H1 (cell line): ENCODE results near the gene C7orf25. TPM values are rescaled to one million over a fixed set of nuclear protein-coding genes. Genes with fewer than 3 reads are reported as not detected.

ENCODE experiments used
- CTCF ChIA-PET: fragments of 300-600 bp; sonication (Branson Sonifier 250); formaldehyde crosslinking; loops from one replicate; lab custom pipeline; 2021; ENCODE audit not compliant: partially characterized antibody; lab: Charles Lee
- POLR2A ChIA-PET: fragments of 300-600 bp; sonication (Branson Sonifier 250); formaldehyde crosslinking; loops from one replicate; lab custom pipeline; 2021; ENCODE audit warnings: inconsistent platforms; ENCODE audit not compliant: partially characterized antibody; lab: Charles Lee
- DNase-seq, 2 experiments: peaks; one replicate each; pipeline versions ENCODE4 v3.0.0 to v3.0.0-alpha.2; 2010 to 2022; ENCODE audit warnings: low spot score in 2 of 2, low read depth in 1 of 2, mixed read lengths in 1 of 2
- FAIRE-seq: peaks from 2 replicates; lab custom pipeline; 2011; peaks lifted over from hg19 to GRCh38; lab: Jason Lieb, UNC
- H2AFZ ChIP-seq: 2 replicates; pipeline ENCODE4 v1.8.1; 2012; ENCODE audit warnings: low read length, inconsistent platforms
- H2AK5ac ChIP-seq: 2 replicates; pipeline ENCODE4 v1.6.1; 2013; ENCODE audit warnings: low read depth, low read length
- H2BK120ac ChIP-seq: replicated peaks from 2 replicates; pipeline ENCODE3; 2013; ENCODE audit warnings: low read depth, low read length, inconsistent platforms
- H2BK12ac ChIP-seq: 2 replicates; pipeline ENCODE4 v1.6.1; 2013; ENCODE audit warnings: low read depth, low read length
- H2BK15ac ChIP-seq: 2 replicates; pipeline ENCODE4 v1.6.1; 2013; ENCODE audit warnings: low read length
- H2BK20ac ChIP-seq: 2 replicates; pipeline ENCODE4 v1.6.1; 2013; ENCODE audit warnings: low read length
- H2BK5ac ChIP-seq: 2 replicates; pipeline ENCODE4 v1.6.1; 2013; ENCODE audit warnings: low read depth, low read length
- H3K14ac ChIP-seq: 2 replicates; pipeline ENCODE4 v1.6.1; 2013; ENCODE audit warnings: inconsistent platforms; ENCODE audit not compliant: insufficient read length
- H3K18ac ChIP-seq: 2 replicates; pipeline ENCODE4 v1.6.1; 2013; ENCODE audit warnings: low read length; ENCODE audit errors: extremely low read depth
- H3K23ac ChIP-seq: 2 replicates; pipeline ENCODE4 v1.6.1; 2013; ENCODE audit warnings: inconsistent platforms; ENCODE audit not compliant: insufficient read length
- H3K23me2 ChIP-seq: 2 replicates; pipeline ENCODE4 v1.6.1; 2013; ENCODE audit warnings: low read depth, low read length
- H3K27ac ChIP-seq: 2 replicates; pipeline ENCODE4 v1.6.1; 2011; ENCODE audit warnings: low read depth, low read length, inconsistent platforms
- H3K27me3 ChIP-seq, 4 experiments: replicated peaks in 1 of 4; 1 replicate in 1 of 4; 2 replicates in 3 of 4; pipeline versions ENCODE4 v1.6.1 to v1.8.1; 2011 to 2013; ENCODE audit warnings: low read length in 3 of 4, mild to moderate bottlenecking in 3 of 4, inconsistent platforms in 2 of 4, mixed read lengths in 2 of 4, moderate library complexity in 1 of 4; ENCODE audit not compliant: control insufficient read depth in 3 of 4, insufficient read depth in 3 of 4; ENCODE audit errors: extremely low read depth in 1 of 4
- H3K36me3 ChIP-seq, 4 experiments: 2 replicates each; pipeline versions ENCODE4 v1.6.1 to v1.8.1; 2011 to 2013; ENCODE audit warnings: mild to moderate bottlenecking in 4 of 4, low read length in 3 of 4, moderate library complexity in 2 of 4, control low read depth in 1 of 4, inconsistent platforms in 1 of 4; ENCODE audit not compliant: insufficient read depth in 4 of 4, control insufficient read depth in 2 of 4
- H3K4ac ChIP-seq: replicated peaks from 2 replicates; pipeline ENCODE3; 2013; ENCODE audit warnings: low read length, low read depth, mixed read lengths, inconsistent platforms; ENCODE audit not compliant: insufficient read length
- H3K4me1 ChIP-seq, 4 experiments: replicated peaks in 1 of 4; 1 replicate in 1 of 4; 2 replicates in 3 of 4; pipeline versions ENCODE4 v1.6.1 to v1.8.1; 2011 to 2013; ENCODE audit warnings: low read length in 3 of 4, inconsistent platforms in 2 of 4, mixed read lengths in 1 of 4; ENCODE audit not compliant: insufficient read depth in 4 of 4, control insufficient read depth in 3 of 4
- H3K4me2 ChIP-seq, 2 experiments: 2 replicates each; pipeline versions ENCODE4 v1.6.1 to v1.8.1; 2011 to 2013; ENCODE audit warnings: low read depth in 2 of 2, low read length in 2 of 2, control low read depth in 1 of 2, inconsistent platforms in 1 of 2, mild to moderate bottlenecking in 1 of 2; ENCODE audit not compliant: insufficient read depth in 1 of 2
- H3K4me3 ChIP-seq, 4 experiments: fragments of 200-600, 300-600 bp in 1 of 4; sonication (generic), shearing (Covaris generic), sonication (Bioruptor Twin) in 1 of 4; 2 replicates each; pipeline versions ENCODE4 v1.5.1 to v1.8.1; 2011 to 2016; ENCODE audit warnings: low read length in 4 of 4, low read depth in 3 of 4, control low read depth in 2 of 4, inconsistent platforms in 2 of 4, mild to moderate bottlenecking in 2 of 4, mixed read lengths in 1 of 4, moderate library complexity in 1 of 4; ENCODE audit not compliant: insufficient read depth in 2 of 4; ENCODE audit errors: extremely low read depth in 1 of 4
- H3K56ac ChIP-seq: replicated peaks from 2 replicates; pipeline ENCODE3; 2013; ENCODE audit warnings: low read depth, mild to moderate bottlenecking, mixed read lengths, low read length, inconsistent platforms; ENCODE audit not compliant: insufficient read length
- H3K79me1 ChIP-seq: 2 replicates; pipeline ENCODE4 v1.6.1; 2013; ENCODE audit warnings: low read depth, low read length, control low read depth
- H3K79me2 ChIP-seq, 2 experiments: 2 replicates each; pipeline versions ENCODE4 v1.6.1 to v1.8.1; 2012 to 2013; ENCODE audit warnings: low read length in 2 of 2, mild to moderate bottlenecking in 2 of 2, inconsistent platforms in 1 of 2; ENCODE audit not compliant: insufficient read depth in 2 of 2, control insufficient read depth in 1 of 2
- H3K9ac ChIP-seq, 4 experiments: replicated peaks in 1 of 4; 1 replicate in 1 of 4; 2 replicates in 3 of 4; pipeline versions ENCODE4 v1.6.1 to v1.8.1; 2011 to 2013; ENCODE audit warnings: low read depth in 3 of 4, low read length in 3 of 4, control low read depth in 2 of 4, mild to moderate bottlenecking in 2 of 4, moderate library complexity in 2 of 4, inconsistent platforms in 1 of 4; ENCODE audit errors: extremely low read depth in 1 of 4
- H3K9me3 ChIP-seq, 2 experiments: 2 replicates each; pipeline versions ENCODE4 v1.6.1 to v1.8.1; 2012 to 2013; ENCODE audit warnings: mild to moderate bottlenecking in 2 of 2, moderate library complexity in 2 of 2, control low read depth in 1 of 2, inconsistent platforms in 1 of 2, low read depth in 1 of 2, low read length in 1 of 2, mixed read lengths in 1 of 2; ENCODE audit not compliant: insufficient read depth in 2 of 2
- H4K20me1 ChIP-seq, 2 experiments: replicated peaks in 1 of 2; 2 replicates each; pipeline versions ENCODE3 to v1.8.1; 2011 to 2013; ENCODE audit warnings: inconsistent platforms in 2 of 2, low read length in 2 of 2, mild to moderate bottlenecking in 1 of 2; ENCODE audit not compliant: insufficient read depth in 2 of 2, control insufficient read depth in 1 of 2
- H4K5ac ChIP-seq: 2 replicates; pipeline ENCODE4 v1.6.1; 2013; ENCODE audit warnings: low read length, low read depth, mixed read lengths, inconsistent platforms; ENCODE audit not compliant: insufficient read length
- H4K8ac ChIP-seq: 2 replicates; pipeline ENCODE4 v1.8.0; 2013; ENCODE audit warnings: mild to moderate bottlenecking, moderate library complexity, low read length, inconsistent platforms; ENCODE audit not compliant: insufficient read depth; ENCODE audit errors: extremely low read depth
- H4K91ac ChIP-seq: replicated peaks from 2 replicates; pipeline ENCODE3; 2013; ENCODE audit warnings: low read length, mixed read lengths, inconsistent platforms; ENCODE audit not compliant: insufficient read length
- BRCA1 ChIP-seq: IDR thresholded peaks from 2 replicates; pipeline ENCODE4 v1.6.1; 2012; ENCODE audit warnings: low read depth, low read length, improper control_type of control experiment
- CREB1 ChIP-seq: IDR thresholded peaks from 2 replicates; pipeline ENCODE4 v1.6.1; 2012; ENCODE audit warnings: inconsistent platforms
- JUND ChIP-seq: IDR thresholded peaks from 2 replicates; pipeline ENCODE4 v1.6.1; 2011; ENCODE audit warnings: mild to moderate bottlenecking, improper control_type of control experiment, low read length
- KDM1A ChIP-seq: fragments of 200-600, 300-600 bp; sonication (generic); IDR thresholded peaks from 2 replicates; pipeline ENCODE4 v1.7.1; 2016; ENCODE audit warnings: mild to moderate bottlenecking, low read length, borderline replicate concordance
- KDM5A ChIP-seq: fragments of 200-600 bp; IDR thresholded peaks from 2 replicates; pipeline ENCODE4 v1.7.1; 2012; ENCODE audit warnings: mild to moderate bottlenecking, low read length, inconsistent platforms, mixed read lengths
- POLR2AphosphoS5 ChIP-seq: IDR thresholded peaks from 2 replicates; pipeline ENCODE4 v1.6.1; 2011; ENCODE audit warnings: low read depth, low read length
- RFX5 ChIP-seq: IDR thresholded peaks from 2 replicates; pipeline ENCODE4 v1.6.1; 2011; ENCODE audit warnings: low read depth, low read length, improper control_type of control experiment, borderline replicate concordance
- SIN3A ChIP-seq, 2 experiments: IDR thresholded peaks in 1 of 2; conservative IDR thresholded peaks in 1 of 2; 2 replicates each; pipeline ENCODE4 v1.6.1; 2011 to 2012; ENCODE audit warnings: low read length in 2 of 2, improper control_type of control experiment in 1 of 2, low read depth in 1 of 2, mild to moderate bottlenecking in 1 of 2
- SIRT6 ChIP-seq: IDR thresholded peaks from one replicate; pipeline ENCODE4 v1.7.1; 2012; ENCODE audit warnings: low read length, inconsistent platforms
- TAF7 ChIP-seq: optimal IDR thresholded peaks from 2 replicates; pipeline ENCODE3; 2011; ENCODE audit warnings: low read depth, mild to moderate bottlenecking, inconsistent platforms, low read length, moderate library complexity, borderline replicate concordance
- TBP ChIP-seq: IDR thresholded peaks from 2 replicates; pipeline ENCODE4 v1.6.1; 2011; ENCODE audit warnings: low read depth, low read length, improper control_type of control experiment
- TCF12 ChIP-seq: IDR thresholded peaks from 2 replicates; pipeline ENCODE4 v1.6.1; 2011; ENCODE audit warnings: low read depth, mild to moderate bottlenecking, low read length
- YY1 ChIP-seq: IDR thresholded peaks from 2 replicates; pipeline ENCODE4 v1.6.1; 2011; ENCODE audit warnings: low read depth, mild to moderate bottlenecking, low read length
- polyA plus RNA-seq, 7 experiments: library from polyadenylated mRNA; depleted of rRNA in 3 of 7; stranded (reverse) in 5 of 7; unstranded in 2 of 7; fragments of >200 nt in 5 of 7; fragments of 200-250 nt in 2 of 7; gene quantifications; 1 replicate in 5 of 7; 2 replicates in 1 of 7; 4 replicates in 1 of 7; pipeline versions ENCODE4 v1.2.1 to v1.2.3, GENCODE V29; 2011 to 2013; ENCODE audit warnings: missing spikeins in 2 of 7, mixed read lengths in 2 of 7
- total RNA-seq: library from RNA; stranded (reverse); fragmentation: NEBNext Ultra II Directional; extraction: Animal tissue kit (Norgen Biotek cat#: 25700); gene quantifications from 2 replicates; pipeline ENCODE4 v1.2.1, GENCODE V29; 2021

C7orf25 gene
- total and polyA plus RNA-seq, 2 of the 8 experiments (the other 6 are each of a cell fraction or from before 2014, with no cell fraction given), result 0.70 to 4.5 TPM

GRCh38 chr7:42886893-42887505, 24.9 kb downstream of the C7orf25 start:
- no peak overlapping the region for H2BK15ac ChIP-seq
- no peak overlapping the region for H3K27ac ChIP-seq
- no peaks in the 10 kb centered on the region for H3K27me3 ChIP-seq
- H4K5ac ChIP-seq, result no peak overlapping the region
- H3K23me2 ChIP-seq, result peaks cover 13% of the 10 kb centered on the region
- H3K18ac ChIP-seq, result no peak overlapping the region
- no peak overlapping the region for H2BK12ac ChIP-seq
- H4K20me1 ChIP-seq, result no peaks in the 10 kb centered on the region
- no peak overlapping the region for H2AFZ ChIP-seq
- peaks cover 6 to 10% of the 10 kb centered on the region in 2 experiments; a peak in 1 of 4 replicates for H3K9me3 ChIP-seq
- no peaks in the 10 kb centered on the region; a peak in 1 of 8 replicates for H3K36me3 ChIP-seq
- no peak overlapping the region for H3K9ac ChIP-seq
- POLR2A ChIA-PET, result interaction anchor here (1.0 to 2.2 kb wide), 5 partner anchors 11 to 45 kb away, joined by 4 to 8 read pairs (median 5); partner anchors contain the start of genes MRPL32 and PSMA2
- FAIRE-seq (no peak), DNase-seq (no peak)
- no peak overlapping the region for H2AK5ac ChIP-seq
- H3K4me3 ChIP-seq, result peak overlapping the region in 2 of 4 experiments; percentile 66 to 77; a peak in 2 of 8 replicates
- no peak overlapping the region for H4K91ac ChIP-seq
- H4K8ac ChIP-seq, result no peak overlapping the region
- no peaks in the 10 kb centered on the region for H3K79me1 ChIP-seq
- H3K79me2 ChIP-seq, result no peaks in the 10 kb centered on the region
- H3K14ac ChIP-seq, result no peak overlapping the region
- H3K4ac ChIP-seq, result no peak overlapping the region
- H3K23ac ChIP-seq, result no peak overlapping the region
- H3K56ac ChIP-seq, result no peak overlapping the region
- peaks cover 2 to 6% (median 4%) of the 10 kb centered on the region in 4 experiments; a peak in 6 of 7 replicates for H3K4me1 ChIP-seq
- CTCF ChIA-PET, result interaction anchor here (0.6 to 1.6 kb wide), 11 partner anchors 10 to 945 kb away, joined by 3 to 13 read pairs (median 3); no protein-coding TSS in a partner anchor
- H2BK20ac ChIP-seq, result no peak overlapping the region
- no peak overlapping the region for H2BK5ac ChIP-seq
- TF ChIP-seq KDM5A (no peak), JUND (no peak), RFX5 (no peak), SIRT6 (no peak), TAF7 (no peak), KDM1A (no peak), SIN3A (conservative IDR thresholded peaks at IDR 0.05 in 1 of 2, IDR thresholded peaks at IDR 0.05 in 1 of 2; ENCODE audit: low read depth in 1 of 2, low read length in 2 of 2) (no peak), YY1 (no peak), POLR2AphosphoS5 (no peak), BRCA1 (no peak), TBP (no peak), TCF12 (no peak), CREB1 (no peak)
- peak overlapping the region; percentile 87 to 98; a peak in 2 of 4 replicates for H3K4me2 ChIP-seq
- no peak overlapping the region for H2BK120ac ChIP-seq
